AG09309 (cell line): ENCODE results near the gene ZPR1.

Experiments used
- DNase-seq: peaks from one replicate; pipeline ENCODE4 v3.0.0-alpha.2; 2010; ENCODE audit warnings: low read depth
- H3K4me3 ChIP-seq: 2 replicates; pipeline ENCODE4 v1.5.1; 2011; ENCODE audit warnings: mild to moderate bottlenecking, low read depth, low read length, moderate library complexity; ENCODE audit not compliant: control insufficient read depth
- CTCF ChIP-seq: IDR thresholded peaks from 2 replicates; pipeline ENCODE4 v1.5.1; 2011; ENCODE audit warnings: mild to moderate bottlenecking, low read depth, low read length, inconsistent platforms; ENCODE audit not compliant: insufficient read depth, control insufficient read depth; ENCODE audit errors: missing control alignments

Gene ZPR1

GRCh38 chr11:116800610-116801009 lies 12.8 kb upstream of the ZPR1 start:
- DNase-seq: no peak
- TF ChIP-seq CTCF: no peak
- H3K4me3 ChIP-seq: no peak overlapping the region

GRCh38 chr11:116798368-116798767 lies 10.5 kb upstream of the ZPR1 start:
- TF ChIP-seq CTCF: no peak
- no peak overlapping the region for H3K4me3 ChIP-seq
- no peak for DNase-seq

- no peak for DNase-seq
- no peak overlapping the region for H3K4me3 ChIP-seq
- no peak for TF ChIP-seq CTCF
These were observed 10.0 kb upstream of the ZPR1 start for GRCh38 chr11:116797816-116798215.

GRCh38 chr11:116796548-116796947 lies 8.7 kb upstream of the ZPR1 start:
- H3K4me3 ChIP-seq: no peak overlapping the region
- DNase-seq: no peak
- TF ChIP-seq CTCF: no peak

DNA sequence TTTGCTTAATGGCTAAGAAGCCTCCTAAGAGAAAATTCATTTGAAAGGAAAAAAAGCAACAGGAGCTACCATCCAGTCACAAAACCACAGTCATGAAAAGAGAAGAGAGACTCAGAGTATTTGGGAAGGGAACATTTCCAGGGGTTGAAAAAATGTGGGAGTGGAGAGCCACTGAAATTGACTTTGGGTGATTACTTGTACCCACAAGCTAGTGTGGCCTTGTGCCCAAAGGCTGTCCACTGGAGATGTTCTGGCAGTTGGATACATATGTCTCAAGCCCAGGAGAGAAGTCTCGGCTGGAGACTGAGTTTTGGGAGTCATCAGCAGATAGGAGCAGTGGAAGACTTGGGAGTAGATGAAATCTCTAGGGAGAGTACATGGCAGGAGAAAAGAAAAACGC lies 7.0 kb upstream of the ZPR1 start:
- no peak for TF ChIP-seq CTCF
- no peak overlapping the region for H3K4me3 ChIP-seq
- DNase-seq: no peak

- TF ChIP-seq CTCF: no peak
- no peak for DNase-seq
- no peak overlapping the region for H3K4me3 ChIP-seq
These were observed 5.9 kb upstream of the ZPR1 start for GRCh38 chr11:116793772-116794097.
